Dermis microvascular lymphatic vessel endothelial cell (primary cell): ENCODE measurements around the gene CELSR2. TPM values are rescaled to one million over a fixed set of nuclear protein-coding genes. Genes with fewer than 3 reads are reported as not detected.
A peak's percentile ranks its signal among the peaks of the same experiment; 100 is the strongest.

Experiments used
- DNase-seq, 2 donors: peaks; one replicate each; pipeline versions ENCODE4 v3.0.0 to v3.0.0-alpha.2; 2010; ENCODE audit warnings: low read depth in 2 of 2
- total RNA-seq: library from RNA; depleted of rRNA; stranded (reverse); fragments of >200 nt; gene quantifications from 2 replicates; pipeline ENCODE4 v1.2.1, GENCODE V29; 2014

The CELSR2 gene
- total RNA-seq, 1 donor from 2014 or later: 0.51 TPM

- DNase-seq: no peak
Measured at GRCh38 chr1:109251277-109252166, 2.2 kb downstream of the CELSR2 start.

- DNase-seq: no peak
Measured at GRCh38 chr1:109252167-109252892, 3.0 kb downstream of the CELSR2 start.

GRCh38 chr1:109252893-109253802 is 3.8 kb downstream of the CELSR2 start:
- DNase-seq: peak in 1 of 2 donors; percentile 21

GRCh38 chr1:109253803-109254620 is 4.7 kb downstream of the CELSR2 start:
- DNase-seq: no peak

GRCh38 chr1:109254621-109255096 is 5.3 kb downstream of the CELSR2 start:
- no peak for DNase-seq

GRCh38 chr1:109255097-109255651 is 5.8 kb downstream of the CELSR2 start:
- DNase-seq: no peak

GRCh38 chr1:109255678-109256077 is 6.3 kb downstream of the CELSR2 start:
- no peak for DNase-seq

GRCh38 chr1:109256085-109256484 is 6.7 kb downstream of the CELSR2 start:
- DNase-seq: no peak

- no peak for DNase-seq
Measured at GRCh38 chr1:109256971-109257681, 7.8 kb downstream of the CELSR2 start.

- no peak for DNase-seq
Measured at GRCh38 chr1:109257682-109258421, 8.5 kb downstream of the CELSR2 start.

GRCh38 chr1:109258481-109259466 is 9.4 kb downstream of the CELSR2 start:
- no peak for DNase-seq

- DNase-seq: no peak
Measured at GRCh38 chr1:109259674-109260557, 10.6 kb downstream of the CELSR2 start.

- DNase-seq: no peak
Measured at GRCh38 chr1:109261006-109261405, 11.7 kb downstream of the CELSR2 start.

- no peak for DNase-seq
Measured at GRCh38 chr1:109261578-109261977, 12.2 kb downstream of the CELSR2 start.

GRCh38 chr1:109262231-109263055 is 13.1 kb downstream of the CELSR2 start:
- DNase-seq: no peak

- no peak for DNase-seq
Measured at GRCh38 chr1:109263234-109263596, 13.9 kb downstream of the CELSR2 start.
